ENCODE results near the gene MAP1B. TPM values are rescaled to one million over a fixed set of nuclear protein-coding genes. Genes with fewer than 3 reads are reported as not detected.
A peak's percentile ranks its signal among the peaks of the same experiment; 100 is the strongest.

MAP1B gene
- total RNA-seq, 4 donors from 2014 or later = 38.9 to 57.5 (median 44.4) TPM

- no peak overlapping the region for H3K4me3 ChIP-seq
- no peak for DNase-seq
- H3K4me1 ChIP-seq = peaks cover 0 to 18% (median 5%) of the 10 kb centered on the region in 4 donors
- peak overlapping the region; percentile 27 to 44 (median 37) for H3K27ac ChIP-seq
- H3K36me3 ChIP-seq = no peaks in the 10 kb centered on the region
- 52 to 58% methylated on average over 4 to 5 of the region's 5 CpGs for WGBS, 2 donors (ENCODE audit: low coverage in 1 of 2)
- no peak for TF ChIP-seq CTCF (IDR thresholded peaks at IDR 0.05)
- peak in 2 of 3 donors; percentile 24 to 31 for TF ChIP-seq POLR2AphosphoS5 (IDR thresholded peaks at IDR 0.05)
- intact Hi-C loops (cut with DNase I; ENCODE audit: low total_unique reads) (no loop called here), in situ Hi-C loops (cut with MboI; ENCODE audit: low pct_ligation_motif_present in 1 of 4, low pct_unique_long_range_greater_than_20kb in 1 of 4, low sequenced_read_pairs in 3 of 4) (no loop called here)
- H3K9me3 ChIP-seq = no peaks in the 10 kb centered on the region
- no peaks in the 10 kb centered on the region for H3K27me3 ChIP-seq
Measured at GRCh38 chr5:72156946-72157624, 49.8 kb downstream of the MAP1B start.

GRCh38 chr5:72157625-72157962 lies 50.3 kb downstream of the MAP1B start:
- H3K27ac ChIP-seq = peak overlapping the region; percentile 27 to 44 (median 37)

GRCh38 chr5:72159501-72159911 lies 52.2 kb downstream of the MAP1B start:
- H3K4me3 ChIP-seq = no peak overlapping the region
- H3K27ac ChIP-seq = peak overlapping the region in 1 of 4 donors; percentile 38
- intact Hi-C loops (cut with DNase I; ENCODE audit: low total_unique reads) (no loop called here), in situ Hi-C loops (cut with MboI; ENCODE audit: low pct_ligation_motif_present in 1 of 4, low pct_unique_long_range_greater_than_20kb in 1 of 4, low sequenced_read_pairs in 3 of 4) (no loop called here)
- H3K9me3 ChIP-seq = no peaks in the 10 kb centered on the region
- TF ChIP-seq POLR2A (IDR thresholded peaks at IDR 0.05) (no peak), EP300 (IDR thresholded peaks at IDR 0.05; ENCODE audit: low read depth) (no peak), CTCF (IDR thresholded peaks at IDR 0.05) (no peak), POLR2AphosphoS5 (IDR thresholded peaks at IDR 0.05) (no peak)
- DNase-seq = no peak
- peaks cover 0 to 18% (median 5%) of the 10 kb centered on the region in 4 donors for H3K4me1 ChIP-seq
- 78 to 82% methylated on average over 3 of the region's 3 CpGs for WGBS, 2 donors (ENCODE audit: low coverage in 1 of 2)
- H3K36me3 ChIP-seq = no peaks in the 10 kb centered on the region
- no peaks in the 10 kb centered on the region for H3K27me3 ChIP-seq

More at GRCh38 chr5:72157625-72157962, 50.3 kb downstream of the MAP1B start:
- DNase-seq = no peak
- H3K27me3 ChIP-seq = no peaks in the 10 kb centered on the region
- 87 to 100% methylated on average over 3 of the region's 3 CpGs for WGBS, 2 donors (ENCODE audit: low coverage in 1 of 2)
- no peaks in the 10 kb centered on the region for H3K36me3 ChIP-seq
- peaks cover 0 to 18% (median 5%) of the 10 kb centered on the region in 4 donors for H3K4me1 ChIP-seq
- no peaks in the 10 kb centered on the region for H3K9me3 ChIP-seq
- in situ Hi-C loops (cut with MboI; ENCODE audit: low pct_ligation_motif_present in 1 of 4, low pct_unique_long_range_greater_than_20kb in 1 of 4, low sequenced_read_pairs in 3 of 4) (no loop called here), intact Hi-C loops (cut with DNase I; ENCODE audit: low total_unique reads) (no loop called here)
- TF ChIP-seq POLR2A (IDR thresholded peaks at IDR 0.05) (no peak), EP300 (IDR thresholded peaks at IDR 0.05; ENCODE audit: low read depth) (no peak), CTCF (IDR thresholded peaks at IDR 0.05) (no peak), POLR2AphosphoS5 (IDR thresholded peaks at IDR 0.05) (no peak)
- H3K4me3 ChIP-seq = no peak overlapping the region

- intact Hi-C loops (cut with DNase I; ENCODE audit: low total_unique reads) = no loop called here
- in situ Hi-C loops (cut with MboI; ENCODE audit: low pct_ligation_motif_present in 1 of 4, low pct_unique_long_range_greater_than_20kb in 1 of 4, low sequenced_read_pairs in 3 of 4) = no loop called here
- Histone ChIP-seq H3K9me3 (no peaks in the 10 kb centered on the region), H3K27ac (peak overlapping the region in 1 of 4 donors; percentile 20), H3K4me1 (peaks cover 0 to 18% (median 5%) of the 10 kb centered on the region in 4 donors), H3K4me3 (no peak overlapping the region), H3K36me3 (no peaks in the 10 kb centered on the region), H3K27me3 (no peaks in the 10 kb centered on the region)
- TF ChIP-seq CTCF (IDR thresholded peaks at IDR 0.05) (no peak), EP300 (IDR thresholded peaks at IDR 0.05; ENCODE audit: low read depth) (no peak), POLR2A (IDR thresholded peaks at IDR 0.05) (no peak), POLR2AphosphoS5 (IDR thresholded peaks at IDR 0.05) (no peak)
- 74 to 80% methylated on average over 1 of the region's 1 CpG for WGBS, 2 donors (ENCODE audit: low coverage in 1 of 2)
- DNase-seq = no peak
Measured at GRCh38 chr5:72160329-72160728, 53.1 kb downstream of the MAP1B start.

All from transverse colon (tissue), 4 donors.